CD8-positive, alpha-beta memory T cell (primary cell): Measurements from ENCODE around the gene CRYBB2. TPM values are rescaled to one million over a fixed set of nuclear protein-coding genes. Genes with fewer than 3 reads are reported as not detected.
"Not testable (repeated sequence)": the region's sequence is repeated elsewhere in the genome, so short reads cannot be mapped to it uniquely, and the experiment has no call there.

ENCODE experiments used
- CTCF ChIA-PET: fragments of 350-600 bp; sonication (Branson Sonifier 250); formaldehyde crosslinking; loops from one replicate; lab custom pipeline; 2021; ENCODE audit warnings: antibody characterized with exemption; lab: Charles Lee
- POLR2A ChIA-PET: fragments of 350-600 bp; sonication (Branson Sonifier 250); formaldehyde crosslinking; loops from one replicate; lab custom pipeline; 2021; ENCODE audit warnings: antibody characterized with exemption; lab: Charles Lee
- DNase-seq, 5 donors: peaks; one replicate each; pipeline versions ENCODE4 v3.0.0 to v3.0.0-alpha.2; 2020 to 2022; ENCODE audit warnings: mixed read lengths in 1 of 5
- H3K27ac ChIP-seq: one replicate; pipeline ENCODE4 v1.7.0; 2013; ENCODE audit warnings: low read depth, mild to moderate bottlenecking, low read length, moderate library complexity
- H3K27me3 ChIP-seq: 2 replicates; pipeline ENCODE4 v1.7.0; 2013; ENCODE audit warnings: low read length, mild to moderate bottlenecking; ENCODE audit not compliant: insufficient read depth, poor library complexity, severe bottlenecking
- H3K36me3 ChIP-seq: 2 replicates; pipeline ENCODE4 v1.7.0; 2013; ENCODE audit warnings: mild to moderate bottlenecking, low read length, moderate library complexity; ENCODE audit not compliant: insufficient read depth
- H3K4me1 ChIP-seq: 2 replicates; pipeline ENCODE4 v1.7.0; 2013; ENCODE audit warnings: mild to moderate bottlenecking, low read length, moderate library complexity; ENCODE audit not compliant: insufficient read depth
- H3K4me3 ChIP-seq: 2 replicates; pipeline ENCODE4 v1.7.0; 2013; ENCODE audit warnings: mild to moderate bottlenecking, low read length
- H3K9me3 ChIP-seq: 2 replicates; pipeline ENCODE4 v1.7.0; 2013; ENCODE audit warnings: mild to moderate bottlenecking, low read length
- H3K27ac Mint-ChIP-seq, 8 donors: one replicate each; pipeline ENCODE4 v1.8.0; 2020 to 2021; ENCODE audit warnings: mixed read lengths in 8 of 8, mild to moderate bottlenecking in 6 of 8, inconsistent platforms in 3 of 8, moderate library complexity in 3 of 8
- H3K27me3 Mint-ChIP-seq, 2 donors: one replicate each; pipeline ENCODE4 v1.8.0; 2020 to 2021; ENCODE audit warnings: mixed read lengths in 2 of 2, mild to moderate bottlenecking in 1 of 2, moderate library complexity in 1 of 2
- H3K36me3 Mint-ChIP-seq, 3 donors: one replicate each; pipeline ENCODE4 v1.8.0; 2020 to 2021; ENCODE audit warnings: mixed read lengths in 3 of 3, inconsistent platforms in 1 of 3, mild to moderate bottlenecking in 1 of 3
- H3K4me1 Mint-ChIP-seq, 3 donors: one replicate each; pipeline ENCODE4 v1.8.0; 2020 to 2021; ENCODE audit warnings: mixed read lengths in 3 of 3, inconsistent platforms in 1 of 3, mild to moderate bottlenecking in 1 of 3
- H3K4me3 Mint-ChIP-seq, 7 donors: one replicate each; pipeline ENCODE4 v1.8.0; 2020 to 2021; ENCODE audit warnings: mixed read lengths in 7 of 7, mild to moderate bottlenecking in 6 of 7, moderate library complexity in 4 of 7, inconsistent platforms in 2 of 7
- H3K9me3 Mint-ChIP-seq, 5 donors: one replicate each; pipeline ENCODE4 v1.8.0; 2020 to 2022; ENCODE audit warnings: mixed read lengths in 5 of 5, mild to moderate bottlenecking in 3 of 5, moderate library complexity in 2 of 5, inconsistent platforms in 1 of 5
- polyA plus RNA-seq: library from polyadenylated mRNA; unstranded; fragments of 300-500 nt; fragmentation: Illumina TruSeq; gene quantifications from one replicate; pipeline ENCODE4 v1.2.3, GENCODE V29; 2021
- total RNA-seq, 2 experiments: library from RNA; stranded (reverse); gene quantifications; one replicate each; pipeline ENCODE4 v1.2.3, GENCODE V29; 2021

The CRYBB2 gene
- total and polyA plus RNA-seq, 3 experiments from 2014 or later: not detected

DNA sequence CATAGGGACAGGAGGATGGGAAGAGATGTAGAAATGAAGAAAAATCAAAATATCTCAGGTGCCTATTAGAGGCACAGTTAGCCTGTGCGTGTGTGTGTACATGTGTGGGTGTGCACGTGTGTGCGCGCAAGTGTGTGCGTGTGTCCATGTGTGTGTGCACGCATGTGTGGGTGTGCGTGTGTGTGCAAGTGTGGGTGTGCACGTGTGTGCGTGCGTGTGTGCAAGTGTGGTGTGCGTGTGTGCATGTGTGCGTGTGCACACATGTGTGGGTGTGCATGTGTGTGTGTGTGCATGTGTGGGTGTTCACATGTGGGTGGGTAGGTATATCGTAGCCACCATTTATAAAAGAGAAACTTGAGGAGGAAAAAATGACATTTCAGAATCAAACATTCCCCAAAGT, 9.4 kb downstream of the CRYBB2 start:
- H3K36me3 ChIP-seq: no peaks in the 10 kb centered on the region
- H3K9me3 Mint-ChIP-seq: no peaks in the 10 kb centered on the region
- peaks cover 0 to 3% (median 0%) of the 10 kb centered on the region in 3 donors for H3K36me3 Mint-ChIP-seq
- no peak overlapping the region for H3K27ac Mint-ChIP-seq
- H3K27me3 Mint-ChIP-seq: peaks cover 13 to 36% of the 10 kb centered on the region in 2 donors
- ChIA-PET CTCF (no interaction called here), POLR2A (no interaction called here)
- H3K9me3 ChIP-seq: no peaks in the 10 kb centered on the region
- H3K4me3 ChIP-seq: no peak overlapping the region
- no peaks in the 10 kb centered on the region for H3K4me1 ChIP-seq
- no peak for DNase-seq
- no peaks in the 10 kb centered on the region for H3K4me1 Mint-ChIP-seq
- H3K4me3 Mint-ChIP-seq: no peak overlapping the region
- no peak overlapping the region for H3K27ac ChIP-seq
- no peaks in the 10 kb centered on the region for H3K27me3 ChIP-seq

GRCh38 chr22:25230760-25231159, 11.3 kb downstream of the CRYBB2 start:
- POLR2A ChIA-PET: not testable (repeated sequence)

DNA sequence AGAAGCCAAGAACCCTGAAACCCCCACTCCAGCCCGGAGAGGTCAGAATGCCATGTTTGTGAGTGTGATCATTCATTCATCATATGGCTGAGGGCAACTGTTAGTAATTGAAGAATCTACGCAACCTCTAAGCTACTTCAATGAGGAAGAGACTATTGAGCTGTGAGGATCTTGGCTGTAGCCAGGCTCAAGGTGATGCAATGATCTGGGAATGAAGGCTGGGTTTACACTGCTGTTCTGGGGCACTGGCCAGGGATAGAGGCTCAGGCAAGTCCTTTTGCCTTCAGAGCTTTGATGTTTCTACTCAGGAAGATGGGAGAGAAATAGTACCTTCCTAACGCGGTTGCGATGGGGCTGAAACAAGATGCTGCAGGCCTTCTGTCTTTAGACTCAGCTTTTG, 12.9 kb downstream of the CRYBB2 start:
- Mint-ChIP-seq H3K36me3 (peaks cover 0 to 4% (median 0%) of the 10 kb centered on the region in 3 donors), H3K9me3 (no peaks in the 10 kb centered on the region), H3K27ac (no peak overlapping the region), H3K27me3 (peaks cover 21 to 52% of the 10 kb centered on the region in 2 donors), H3K4me1 (peaks cover 0 to 9% (median 2%) of the 10 kb centered on the region in 3 donors), H3K4me3 (no peak overlapping the region)
- Histone ChIP-seq H3K36me3 (no peaks in the 10 kb centered on the region), H3K4me3 (no peak overlapping the region), H3K27me3 (no peaks in the 10 kb centered on the region), H3K4me1 (no peaks in the 10 kb centered on the region), H3K9me3 (no peaks in the 10 kb centered on the region), H3K27ac (no peak overlapping the region)
- ChIA-PET CTCF (no interaction called here), POLR2A (no interaction called here)
- DNase-seq: no peak

More at GRCh38 chr22:25230760-25231159, 11.3 kb downstream of the CRYBB2 start:
- H3K4me3 Mint-ChIP-seq, CTCF ChIA-PET, H3K27ac ChIP-seq, H3K36me3 Mint-ChIP-seq, H3K4me3 ChIP-seq, H3K9me3 ChIP-seq, H3K27me3 ChIP-seq, H3K4me1 ChIP-seq, H3K36me3 ChIP-seq, DNase-seq, H3K4me1 Mint-ChIP-seq, H3K9me3 Mint-ChIP-seq: not testable (repeated sequence)
- H3K27me3 Mint-ChIP-seq: peaks cover 23 to 49% of the 10 kb centered on the region in 2 donors
- H3K27ac Mint-ChIP-seq: peak overlapping the region in 1 of 8 donors; percentile 34

DNA sequence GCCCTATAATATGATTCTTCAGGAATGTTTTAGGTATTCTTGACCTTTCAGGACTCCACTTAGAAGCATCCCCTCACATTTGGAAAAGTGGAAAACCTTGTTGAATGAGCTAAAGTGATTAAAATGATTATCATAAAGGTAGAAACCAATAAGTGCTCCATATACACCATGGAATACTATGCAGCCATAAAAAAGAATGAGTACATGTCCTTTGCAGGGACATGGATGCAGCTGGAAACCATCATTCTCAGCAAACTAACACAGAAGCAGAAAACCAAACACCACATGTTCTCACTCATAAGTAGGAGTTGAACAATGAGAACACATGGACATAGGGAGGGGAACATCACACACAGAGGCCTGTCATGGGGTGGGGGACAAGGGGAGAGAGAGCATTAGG, 14.3 kb downstream of the CRYBB2 start:
- H3K4me1 Mint-ChIP-seq, H3K4me1 ChIP-seq, H3K4me3 Mint-ChIP-seq, H3K27ac Mint-ChIP-seq, H3K36me3 Mint-ChIP-seq, CTCF ChIA-PET, DNase-seq, H3K36me3 ChIP-seq, H3K9me3 Mint-ChIP-seq, POLR2A ChIA-PET, H3K27ac ChIP-seq, H3K27me3 ChIP-seq, H3K4me3 ChIP-seq, H3K9me3 ChIP-seq: not testable (repeated sequence)
- H3K27me3 Mint-ChIP-seq: peaks cover 25 to 57% of the 10 kb centered on the region in 2 donors

DNA sequence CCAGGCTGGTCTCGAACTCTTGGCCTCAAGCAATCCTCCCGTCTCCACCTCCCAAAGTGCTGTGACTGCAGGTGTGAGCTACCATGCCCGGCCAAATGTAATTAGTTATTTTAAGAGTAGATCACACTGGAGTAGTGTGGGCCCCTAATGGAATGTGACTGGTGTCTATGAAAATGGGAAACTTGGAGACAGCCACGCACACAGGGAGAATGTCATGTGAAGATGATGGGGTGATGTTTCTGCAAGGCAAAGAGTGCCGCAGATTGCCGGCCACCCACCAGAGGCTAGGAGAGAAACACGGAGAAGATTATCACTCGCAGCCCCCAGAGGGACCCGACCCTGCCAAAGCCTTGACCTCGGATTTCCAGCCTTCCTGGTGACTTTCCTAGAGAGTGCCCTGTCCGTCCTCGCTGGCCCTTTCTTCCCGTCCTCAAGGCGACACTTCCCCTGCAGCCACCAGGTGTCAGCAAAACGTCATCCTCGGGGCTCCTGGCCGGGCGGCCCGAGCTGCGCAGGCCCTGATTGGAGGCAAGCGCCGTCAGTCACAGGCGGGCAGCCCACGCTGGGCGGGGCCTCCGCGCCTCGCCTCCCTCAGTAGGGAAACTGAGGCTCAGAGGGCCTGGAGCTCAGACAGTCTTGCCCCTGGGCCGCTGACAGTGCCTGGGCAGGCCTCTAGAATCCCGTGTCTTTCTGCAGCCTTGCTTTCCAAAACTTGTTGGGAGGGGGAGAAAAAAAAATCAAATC, 16.3 kb downstream of the CRYBB2 start:
- H3K27ac Mint-ChIP-seq: no peak overlapping the region
- peaks cover 25 to 60% of the 10 kb centered on the region in 2 donors for H3K27me3 Mint-ChIP-seq
- H3K4me3 ChIP-seq: no peak overlapping the region
- H3K4me1 ChIP-seq: no peaks in the 10 kb centered on the region
- H3K4me3 Mint-ChIP-seq: peak overlapping the region in 2 of 7 donors; percentile 20 to 87
- no peak overlapping the region for H3K27ac ChIP-seq
- ChIA-PET POLR2A (no interaction called here), CTCF (no interaction called here)
- H3K9me3 ChIP-seq: no peaks in the 10 kb centered on the region
- peaks cover 0 to 9% (median 2%) of the 10 kb centered on the region in 3 donors for H3K4me1 Mint-ChIP-seq
- H3K36me3 Mint-ChIP-seq: peaks cover 0 to 4% (median 0%) of the 10 kb centered on the region in 3 donors
- DNase-seq: peak in 4 of 5 donors; percentile 2 to 63 (median 32)
- H3K36me3 ChIP-seq: no peaks in the 10 kb centered on the region
- no peaks in the 10 kb centered on the region for H3K27me3 ChIP-seq
- H3K9me3 Mint-ChIP-seq: no peaks in the 10 kb centered on the region

DNA sequence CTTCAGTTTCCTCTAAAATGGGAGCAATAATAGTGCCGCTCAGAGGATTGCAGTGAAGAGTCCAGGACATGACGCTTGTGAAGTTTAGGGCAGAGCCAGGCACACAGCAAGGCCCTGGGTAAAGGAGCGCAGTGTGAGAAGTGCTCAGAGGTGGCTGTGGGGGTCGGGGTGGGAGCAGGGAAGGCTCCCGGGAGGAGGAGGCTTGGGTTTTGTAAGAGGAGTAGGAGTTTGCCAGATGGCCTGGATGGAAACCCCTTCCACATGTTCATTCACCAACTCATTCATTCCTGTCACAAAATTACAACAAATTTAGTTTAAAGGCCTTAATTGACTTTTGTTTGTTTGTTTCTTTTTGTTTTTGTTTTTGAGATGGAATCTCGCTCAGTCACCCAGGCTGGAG, 17.0 kb downstream of the CRYBB2 start:
- Histone ChIP-seq H3K4me1 (no peaks in the 10 kb centered on the region), H3K36me3 (no peaks in the 10 kb centered on the region), H3K27me3 (no peaks in the 10 kb centered on the region), H3K9me3 (no peaks in the 10 kb centered on the region), H3K4me3 (no peak overlapping the region), H3K27ac (no peak overlapping the region)
- ChIA-PET POLR2A (no interaction called here), CTCF (no interaction called here)
- H3K36me3 Mint-ChIP-seq: peaks cover 0 to 4% (median 0%) of the 10 kb centered on the region in 3 donors
- H3K4me1 Mint-ChIP-seq: peaks cover 0 to 9% (median 2%) of the 10 kb centered on the region in 3 donors
- no peak for DNase-seq
- no peak overlapping the region for H3K27ac Mint-ChIP-seq
- H3K4me3 Mint-ChIP-seq: no peak overlapping the region
- no peaks in the 10 kb centered on the region for H3K9me3 Mint-ChIP-seq
- H3K27me3 Mint-ChIP-seq: peaks cover 25 to 61% of the 10 kb centered on the region in 2 donors

DNA sequence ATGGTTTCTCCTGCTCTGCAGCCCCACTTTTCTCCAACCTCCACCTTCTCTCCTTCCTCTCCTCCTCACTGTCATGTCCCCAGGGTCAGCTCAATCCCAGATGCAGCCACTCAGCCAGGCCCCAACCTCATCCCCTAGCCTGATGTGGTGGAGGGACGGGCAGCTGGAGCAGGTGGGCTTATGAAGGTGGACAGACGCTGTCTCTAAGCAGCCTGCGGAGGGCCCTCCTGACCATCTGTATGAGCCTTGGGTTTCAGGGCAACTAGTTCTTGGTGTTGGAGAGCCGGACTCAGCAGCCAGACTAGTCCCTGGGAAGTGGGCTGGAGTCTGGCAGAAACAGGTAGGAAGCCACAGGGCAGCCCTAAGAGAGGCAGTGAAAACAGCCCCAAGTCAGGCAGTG, 18.1 kb downstream of the CRYBB2 start:
- Histone ChIP-seq H3K27me3 (no peaks in the 10 kb centered on the region), H3K27ac (no peak overlapping the region), H3K36me3 (no peaks in the 10 kb centered on the region), H3K4me1 (no peaks in the 10 kb centered on the region), H3K9me3 (no peaks in the 10 kb centered on the region), H3K4me3 (no peak overlapping the region)
- H3K4me3 Mint-ChIP-seq: no peak overlapping the region
- H3K4me1 Mint-ChIP-seq: peaks cover 0 to 9% (median 2%) of the 10 kb centered on the region in 3 donors
- no peaks in the 10 kb centered on the region for H3K9me3 Mint-ChIP-seq
- H3K36me3 Mint-ChIP-seq: peaks cover 0 to 4% (median 0%) of the 10 kb centered on the region in 3 donors
- POLR2A ChIA-PET: no interaction called here
- CTCF ChIA-PET: no interaction called here
- DNase-seq: no peak
- H3K27me3 Mint-ChIP-seq: peaks cover 25 to 56% of the 10 kb centered on the region in 2 donors
- peak overlapping the region in 1 of 8 donors; percentile 29 for H3K27ac Mint-ChIP-seq

DNA sequence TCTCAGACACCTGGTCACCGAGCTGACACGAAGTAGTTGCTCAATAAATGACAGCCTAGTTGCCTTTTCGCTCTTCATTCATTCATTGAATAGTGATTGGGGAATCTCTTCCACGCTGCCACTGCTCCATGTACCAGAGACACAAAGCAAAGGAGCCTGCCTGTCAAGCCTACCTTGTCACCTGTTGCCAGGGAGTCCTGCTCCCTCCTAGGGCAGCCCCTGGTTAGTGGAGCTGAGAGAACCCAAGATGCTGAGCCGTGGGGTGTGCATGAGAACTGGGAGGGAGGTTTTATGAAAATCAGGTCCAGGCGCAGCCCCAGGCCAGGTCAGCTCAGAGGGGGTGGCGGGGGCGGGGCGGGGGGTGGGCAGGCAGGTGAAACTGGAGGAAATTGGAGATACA, 18.6 kb downstream of the CRYBB2 start:
- H3K9me3 Mint-ChIP-seq, H3K4me3 Mint-ChIP-seq, H3K27ac Mint-ChIP-seq, POLR2A ChIA-PET, H3K27me3 ChIP-seq, H3K4me3 ChIP-seq, H3K9me3 ChIP-seq, DNase-seq, H3K4me1 ChIP-seq, H3K36me3 Mint-ChIP-seq, H3K36me3 ChIP-seq, CTCF ChIA-PET, H3K27ac ChIP-seq, H3K4me1 Mint-ChIP-seq: not testable (repeated sequence)
- H3K27me3 Mint-ChIP-seq: peaks cover 25 to 53% of the 10 kb centered on the region in 2 donors
